Esophagus (tissue), 2 donors: ENCODE measurements around the gene RIC8A. TPM values are rescaled to one million over a fixed set of nuclear protein-coding genes. Genes with fewer than 3 reads are reported as not detected.

ENCODE experiments used
- polyA plus RNA-seq, 2 donors: library from polyadenylated mRNA; stranded (reverse); fragments of 200-250 nt; gene quantifications; one replicate each; pipeline ENCODE4 v1.2.3, GENCODE V29; 2013
- donor health status: healthy with polysubstance abuse.
- donor health status: Bipolar disorder and iron deficiency.

RIC8A gene
- polyA plus RNA-seq, 2 donors = 31.2 to 42.8 TPM

Other genes with a start within 250 kb of the RIC8A start
- gene SCGB1C1, start 14.6 kb upstream of the RIC8A start, polyA plus RNA-seq = not detected
- gene BET1L, start 309 bp upstream of the RIC8A start, polyA plus RNA-seq = 10 to 100 TPM; 12.5 to 18.0 TPM
- gene SIRT3, start 28.6 kb downstream of the RIC8A start, polyA plus RNA-seq = 10 to 100 TPM in 1 of 2 donors, 1 to 10 TPM in 1; 7.9 to 13.5 TPM
- 10 to 100 TPM; 90.8 to 98.2 TPM for gene PSMD13, start 29.3 kb downstream of the RIC8A start, polyA plus RNA-seq
- under 1 TPM; 0.05 to 0.06 TPM for gene NLRP6, start 70.7 kb downstream of the RIC8A start, polyA plus RNA-seq
- 10 to 100 TPM; 10.3 to 38.9 TPM for gene PGGHG, start 81.4 kb downstream of the RIC8A start, polyA plus RNA-seq
- gene IFITM5, start 91.8 kb downstream of the RIC8A start, polyA plus RNA-seq = not detected
- gene IFITM2, start 100.1 kb downstream of the RIC8A start, polyA plus RNA-seq = 100 to 1,000 TPM in 1 of 2 donors, 10 to 100 TPM in 1; 72.3 to 165 TPM
- 100 to 1,000 TPM in 1 of 2 donors, 10 to 100 TPM in 1; 48.2 to 112 TPM for gene IFITM1, start 106.3 kb downstream of the RIC8A start, polyA plus RNA-seq
- gene IFITM3, start 113.2 kb downstream of the RIC8A start, polyA plus RNA-seq = 100 to 1,000 TPM; 243 to 450 TPM
- gene B4GALNT4, start 161.8 kb downstream of the RIC8A start, polyA plus RNA-seq = 1 to 10 TPM; 5.0 to 5.2 TPM
- gene PKP3, start 186.5 kb downstream of the RIC8A start, polyA plus RNA-seq = 100 to 1,000 TPM; 332 to 353 TPM
- gene SIGIRR, start 207.3 kb downstream of the RIC8A start, polyA plus RNA-seq = 10 to 100 TPM; 25.4 to 41.7 TPM
- gene ANO9, start 234.3 kb downstream of the RIC8A start, polyA plus RNA-seq = 10 to 100 TPM; 18.1 to 40.4 TPM
- 10 to 100 TPM; 12.4 to 20.5 TPM for gene PTDSS2, start 242.6 kb downstream of the RIC8A start, polyA plus RNA-seq